ENCODE data around the gene PLEKHA4. TPM values are rescaled to one million over a fixed set of nuclear protein-coding genes. Genes with fewer than 3 reads are reported as not detected.

Gene PLEKHA4
- polyA plus RNA-seq (2011; rRNA removed): 7.1 and 11.9 TPM in 2 replicates
- 7.3 and 10.1 TPM in 2 replicates for polyA minus RNA-seq (2011; rRNA and poly(A)+ RNA removed)

- ChIA-PET POLR2A (interaction anchor here (0.7 to 1.2 kb wide), 2 partner anchors 96 to 188 kb away, joined by 4 to 6 read pairs; no protein-coding TSS in a partner anchor), CTCF (interaction anchor here (0.7 to 1.4 kb wide), 3 partner anchors 26 to 102 kb away, joined by 3 to 4 read pairs (median 4); no protein-coding TSS in a partner anchor)
- DNase-seq (ENCODE audit: low read depth, low spot score): no peak
- Histone ChIP-seq H3K27ac (ENCODE audit: low read depth, low read length) (peak within 1 kb of the TSS; percentile 73), H3K27me3 (ENCODE audit: control insufficient read depth, insufficient read depth, low read length) (no peaks in the 10 kb centered on the region), H3K4me3 (ENCODE audit: low read depth, low read length) (peak within 1 kb of the TSS; percentile 75), H3K9me3 (ENCODE audit: control insufficient read depth, insufficient read depth, low read length) (peaks cover 4% of the 10 kb centered on the region; the same call in 1 of the 2 replicates)
- no peak for TF ChIP-seq CTCF (IDR thresholded peaks at IDR 0.05; ENCODE audit: low read depth, low read length)
Observed at GRCh38 chr19:48868114-48868886, at the start of gene PLEKHA4. Gene PLEKHA4 (minus strand): TSS chr19:48868617. CDS start chr19:48867620, 997 bp downstream.

- Histone ChIP-seq H3K9me3 (ENCODE audit: control insufficient read depth, insufficient read depth, low read length) (no peaks in the 10 kb centered on the region), H3K27me3 (ENCODE audit: control insufficient read depth, insufficient read depth, low read length) (no peaks in the 10 kb centered on the region), H3K4me3 (ENCODE audit: low read depth, low read length) (no peak overlapping the region), H3K27ac (ENCODE audit: low read depth, low read length) (no peak overlapping the region)
- no peak for DNase-seq (ENCODE audit: low read depth, low spot score)
- ChIA-PET POLR2A (interaction anchor here (1.0 to 1.1 kb wide), 2 partner anchors 48 to 51 kb away, joined by 3 to 4 read pairs; partner anchors contain the start of gene FTL), CTCF (interaction anchor here (0.7 kb wide), 1 partner anchor 198 kb away, joined by 3 read pairs; no protein-coding TSS in a partner anchor)
- no peak for TF ChIP-seq CTCF (IDR thresholded peaks at IDR 0.05; ENCODE audit: low read depth, low read length)
Observed at GRCh38 chr19:48918071-48918470, 49.7 kb upstream of the PLEKHA4 start.

- Histone ChIP-seq H3K27ac (ENCODE audit: low read depth, low read length) (no peak overlapping the region), H3K9me3 (ENCODE audit: control insufficient read depth, insufficient read depth, low read length) (no peaks in the 10 kb centered on the region), H3K27me3 (ENCODE audit: control insufficient read depth, insufficient read depth, low read length) (no peaks in the 10 kb centered on the region), H3K4me3 (ENCODE audit: low read depth, low read length) (no peak overlapping the region)
- ChIA-PET POLR2A (interaction anchor here (1.2 kb wide), 1 partner anchor 44 kb away, joined by 3 read pairs; the partner anchor contains the start of gene PPP1R15A), CTCF (no interaction called here)
- no peak for TF ChIP-seq CTCF (IDR thresholded peaks at IDR 0.05; ENCODE audit: low read depth, low read length)
- DNase-seq (ENCODE audit: low read depth, low spot score): no peak
Observed at GRCh38 chr19:48915757-48916156, 47.3 kb upstream of the PLEKHA4 start.

GRCh38 chr19:48914181-48914580 is 45.8 kb upstream of the PLEKHA4 start:
- CTCF ChIA-PET: no interaction called here
- no peak for DNase-seq (ENCODE audit: low read depth, low spot score)
- TF ChIP-seq CTCF (IDR thresholded peaks at IDR 0.05; ENCODE audit: low read depth, low read length): no peak
- Histone ChIP-seq H3K27me3 (ENCODE audit: control insufficient read depth, insufficient read depth, low read length) (no peaks in the 10 kb centered on the region), H3K4me3 (ENCODE audit: low read depth, low read length) (no peak overlapping the region), H3K27ac (ENCODE audit: low read depth, low read length) (no peak overlapping the region), H3K9me3 (ENCODE audit: control insufficient read depth, insufficient read depth, low read length) (no peaks in the 10 kb centered on the region)
- POLR2A ChIA-PET: interaction anchor here (1.1 kb wide), 1 partner anchor 42 kb away, joined by 4 read pairs; the partner anchor contains the start of gene PPP1R15A
